BJ (cell line): ENCODE measurements around the gene DYNLRB1. TPM values are rescaled to one million over a fixed set of nuclear protein-coding genes. Genes with fewer than 3 reads are reported as not detected.

Experiments
- CTCF ChIA-PET: fragments of 350-600 bp; formaldehyde crosslinking; extraction: SDS; loops from one replicate; lab custom pipeline; 2021; ENCODE audit warnings: antibody characterized with exemption, inconsistent platforms; lab: Yijun Ruan, JAX
- POLR2A ChIA-PET: fragments of 300-600 bp; sonication (Branson Sonifier 250); formaldehyde crosslinking; extraction: SDS; loops from one replicate; lab custom pipeline; 2021; ENCODE audit warnings: antibody characterized with exemption; lab: Charles Lee
- DNase-seq: peaks from one replicate; pipeline ENCODE4 v3.0.0-alpha.2; 2011; ENCODE audit warnings: low read depth
- H3K27me3 ChIP-seq: 2 replicates; pipeline ENCODE4 v1.6.0; 2011; ENCODE audit warnings: low read length; ENCODE audit not compliant: control insufficient read depth, insufficient read depth
- H3K36me3 ChIP-seq: 2 replicates; pipeline ENCODE4 v1.5.1; 2011; ENCODE audit warnings: low read length; ENCODE audit not compliant: control insufficient read depth, insufficient read depth
- H3K4me3 ChIP-seq: 2 replicates; pipeline ENCODE4 v1.5.1; 2011; ENCODE audit warnings: low read depth, mild to moderate bottlenecking, control low read depth, low read length
- polyA plus RNA-seq: library from polyadenylated mRNA; depleted of rRNA; stranded (reverse); fragments of >200 nt; gene quantifications from 2 replicates; pipeline ENCODE4 v1.2.3, GENCODE V29; 2011
- TF ChIP-seq, protein P1 (sequence below): IDR thresholded peaks from 2 replicates; pipeline ENCODE4 v1.5.1; 2011; ENCODE audit warnings: low read depth, mild to moderate bottlenecking, control low read depth, inconsistent platforms, low read length, moderate library complexity; ENCODE audit not compliant: insufficient read depth

Gene DYNLRB1
- polyA plus RNA-seq, 1 experiment: 310 TPM

DNA sequence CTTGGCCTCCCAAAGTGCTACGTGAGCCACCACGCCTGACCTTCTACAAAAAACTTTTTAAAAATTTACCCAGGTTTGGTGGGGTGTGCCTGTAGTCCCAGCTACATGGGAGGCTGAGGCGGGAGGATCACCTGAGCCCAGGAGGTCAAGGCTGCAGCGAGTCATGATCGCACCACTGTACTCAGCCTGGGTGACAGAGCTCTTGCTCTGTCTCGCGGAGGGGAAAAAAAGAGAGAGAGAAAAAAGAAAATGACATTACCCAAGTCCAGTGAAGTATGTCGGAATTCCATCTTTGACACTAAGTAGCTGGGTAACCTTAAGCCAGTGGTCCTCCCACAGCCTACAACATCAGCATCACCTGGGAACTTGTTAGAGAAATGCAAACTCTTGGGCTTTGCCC, 23.5 kb downstream of the DYNLRB1 start:
- CTCF ChIA-PET: interaction anchor here (1.0 to 4.0 kb wide), 11 partner anchors 8 to 230 kb away, joined by 3 to 23 read pairs (median 6); partner anchors contain the start of gene MAP1LC3A
- TF ChIP-seq, protein P1, sequence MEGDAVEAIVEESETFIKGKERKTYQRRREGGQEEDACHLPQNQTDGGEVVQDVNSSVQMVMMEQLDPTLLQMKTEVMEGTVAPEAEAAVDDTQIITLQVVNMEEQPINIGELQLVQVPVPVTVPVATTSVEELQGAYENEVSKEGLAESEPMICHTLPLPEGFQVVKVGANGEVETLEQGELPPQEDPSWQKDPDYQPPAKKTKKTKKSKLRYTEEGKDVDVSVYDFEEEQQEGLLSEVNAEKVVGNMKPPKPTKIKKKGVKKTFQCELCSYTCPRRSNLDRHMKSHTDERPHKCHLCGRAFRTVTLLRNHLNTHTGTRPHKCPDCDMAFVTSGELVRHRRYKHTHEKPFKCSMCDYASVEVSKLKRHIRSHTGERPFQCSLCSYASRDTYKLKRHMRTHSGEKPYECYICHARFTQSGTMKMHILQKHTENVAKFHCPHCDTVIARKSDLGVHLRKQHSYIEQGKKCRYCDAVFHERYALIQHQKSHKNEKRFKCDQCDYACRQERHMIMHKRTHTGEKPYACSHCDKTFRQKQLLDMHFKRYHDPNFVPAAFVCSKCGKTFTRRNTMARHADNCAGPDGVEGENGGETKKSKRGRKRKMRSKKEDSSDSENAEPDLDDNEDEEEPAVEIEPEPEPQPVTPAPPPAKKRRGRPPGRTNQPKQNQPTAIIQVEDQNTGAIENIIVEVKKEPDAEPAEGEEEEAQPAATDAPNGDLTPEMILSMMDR: no peak
- no peak for DNase-seq
- POLR2A ChIA-PET: no interaction called here
- peaks cover 37% of the 10 kb centered on the region for H3K36me3 ChIP-seq
- no peak overlapping the region for H3K4me3 ChIP-seq
- no peaks in the 10 kb centered on the region for H3K27me3 ChIP-seq

DNA sequence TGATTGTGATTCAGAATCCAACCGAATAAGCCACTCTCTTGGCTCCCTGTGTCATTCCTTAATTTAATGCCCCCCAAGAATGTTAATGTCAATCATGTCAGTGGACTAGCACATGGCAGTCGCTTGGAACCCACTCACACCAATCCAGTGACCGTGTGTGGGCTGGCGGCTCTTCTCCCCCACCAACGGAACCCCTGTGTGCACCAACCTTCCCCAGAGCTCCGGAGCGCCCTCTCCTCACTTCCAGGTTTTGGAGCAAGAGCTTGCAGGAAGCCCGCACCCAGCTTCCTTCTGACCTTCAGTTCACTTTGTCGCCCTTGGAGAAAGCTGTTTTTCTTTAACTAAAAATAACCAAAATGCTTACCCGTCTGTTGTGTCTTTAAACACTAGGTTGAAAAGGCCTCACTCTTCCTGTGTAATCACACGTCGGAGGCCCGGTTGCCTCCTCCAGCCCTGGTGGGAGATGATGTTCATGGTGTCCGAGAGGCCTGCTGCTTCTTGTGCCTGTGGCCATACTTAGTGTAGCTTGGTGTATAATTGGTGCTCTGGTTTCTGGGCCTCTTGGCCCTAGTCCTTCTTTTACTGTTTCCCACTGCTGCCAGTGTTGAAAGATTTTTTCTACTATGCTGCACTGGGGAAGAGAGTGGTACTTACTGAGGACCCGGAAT, 24.5 kb downstream of the DYNLRB1 start:
- Histone ChIP-seq H3K4me3 (no peak overlapping the region), H3K27me3 (no peaks in the 10 kb centered on the region), H3K36me3 (peaks cover 27% of the 10 kb centered on the region)
- CTCF ChIA-PET: interaction anchor here (1.1 to 4.0 kb wide), 5 partner anchors 10 to 229 kb away, joined by 3 to 23 read pairs (median 15); no protein-coding TSS in a partner anchor
- no peak for DNase-seq
- POLR2A ChIA-PET: no interaction called here
- TF ChIP-seq, protein P1: no peak

DNA sequence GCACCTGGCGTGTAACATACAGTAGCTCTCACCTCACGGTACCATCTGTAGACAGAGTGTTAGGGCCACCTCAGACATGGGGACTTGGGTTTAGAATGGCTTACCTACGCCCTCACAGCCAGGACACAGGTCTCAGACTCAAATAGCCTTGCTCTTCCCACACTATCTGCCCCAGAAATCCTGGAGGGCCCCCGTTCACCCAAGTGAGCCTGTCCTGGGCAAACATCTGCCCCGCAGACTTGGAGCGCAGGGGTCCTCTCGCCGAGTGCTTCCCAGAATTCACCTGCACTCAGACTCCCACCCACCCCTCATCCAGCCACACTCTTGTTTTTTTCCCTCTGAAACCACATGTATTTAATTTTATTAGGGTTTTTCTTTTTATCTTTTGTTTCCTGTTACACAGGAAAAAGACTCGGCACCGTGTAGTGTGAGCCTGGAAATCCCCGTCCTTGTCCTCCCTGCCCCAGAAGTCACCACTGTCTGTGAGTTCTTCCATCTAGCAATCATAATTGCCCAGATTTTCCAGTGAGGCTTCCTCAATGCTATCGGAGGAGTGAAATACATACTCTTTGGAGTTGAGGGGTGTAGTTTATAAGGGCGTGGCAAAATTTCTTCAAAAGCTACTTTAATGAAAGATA, 25.2 kb downstream of the DYNLRB1 start:
- CTCF ChIA-PET: interaction anchor here (1.6 to 4.0 kb wide), 3 partner anchors 15 to 229 kb away, joined by 5 to 23 read pairs (median 19); no protein-coding TSS in a partner anchor
- Histone ChIP-seq H3K36me3 (peaks cover 23% of the 10 kb centered on the region), H3K27me3 (no peaks in the 10 kb centered on the region), H3K4me3 (no peak overlapping the region)
- DNase-seq: no peak
- POLR2A ChIA-PET: no interaction called here
- TF ChIP-seq, protein P1: no peak

DNA sequence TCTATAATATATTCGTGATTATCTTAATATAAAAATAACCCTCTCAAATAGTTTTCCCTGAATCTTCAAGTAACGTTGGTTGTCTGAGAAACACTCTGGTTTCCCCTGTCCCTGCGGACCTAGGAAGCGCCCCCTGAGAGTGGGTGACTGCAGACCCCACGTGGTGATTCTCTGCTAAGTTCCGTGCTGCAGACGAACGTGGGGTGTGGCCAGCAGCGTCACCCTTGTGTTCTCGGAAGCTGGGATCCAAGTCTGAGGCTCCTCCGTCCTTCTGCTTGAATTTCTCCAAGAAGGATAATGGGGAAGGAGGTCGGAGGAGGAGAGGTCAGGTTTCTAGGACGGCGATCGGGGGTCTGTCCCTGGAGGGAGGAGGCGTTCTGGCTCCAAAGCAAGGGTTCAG, 25.7 kb downstream of the DYNLRB1 start:
- Histone ChIP-seq H3K4me3 (no peak overlapping the region), H3K27me3 (no peaks in the 10 kb centered on the region), H3K36me3 (peaks cover 20% of the 10 kb centered on the region)
- CTCF ChIA-PET: interaction anchor here (1.6 kb wide), 1 partner anchor 42 kb away, joined by 5 read pairs; no protein-coding TSS in a partner anchor
- POLR2A ChIA-PET: no interaction called here
- TF ChIP-seq, protein P1: no peak
- no peak for DNase-seq

DNA sequence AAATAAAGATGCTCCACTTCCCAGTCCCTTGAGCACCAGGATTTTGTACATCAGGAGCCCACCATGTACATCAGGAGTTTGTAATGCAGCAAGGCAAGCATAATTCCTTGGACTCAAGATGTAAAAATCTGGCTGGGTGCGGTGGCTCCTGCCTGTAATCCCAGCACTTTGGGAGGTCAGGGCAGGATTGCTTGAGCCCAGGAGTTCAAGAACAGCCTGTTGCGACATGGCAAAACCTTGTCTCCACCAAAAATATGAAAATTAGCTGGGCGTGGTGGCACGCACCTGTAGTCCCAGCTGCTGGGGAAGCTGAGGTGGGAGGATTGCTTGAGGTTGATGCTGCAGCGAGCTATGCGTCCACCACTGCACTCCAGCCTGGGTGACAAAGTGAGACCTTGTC, 26.2 kb downstream of the DYNLRB1 start:
- CTCF ChIA-PET: no interaction called here
- POLR2A ChIA-PET: no interaction called here
- Histone ChIP-seq H3K27me3 (no peaks in the 10 kb centered on the region), H3K36me3 (peaks cover 19% of the 10 kb centered on the region), H3K4me3 (no peak overlapping the region)
- TF ChIP-seq, protein P1: no peak
- DNase-seq: no peak
